DOHH2 (cell line): ENCODE measurements around the gene FAM186B.

Source experiments
- H3F3A ChIP-seq: fragments of 200-600 bp; sonication (generic), shearing (Covaris generic); 2 replicates; pipeline ENCODE4 v1.6.0; 2016; ENCODE audit warnings: antibody characterized with exemption, mild to moderate bottlenecking; ENCODE audit not compliant: control insufficient read depth, insufficient read depth
- H3K27ac ChIP-seq: fragments of 200-600 bp; sonication (generic); 2 replicates; pipeline ENCODE4 v1.5.1; 2014; ENCODE audit warnings: low read depth, mild to moderate bottlenecking, low read length, moderate library complexity
- H3K27me3 ChIP-seq: fragments of 200-600 bp; sonication (generic); 2 replicates; pipeline ENCODE4 v1.6.1; 2014; ENCODE audit warnings: mild to moderate bottlenecking, low read length, mixed read lengths; ENCODE audit not compliant: control insufficient read depth
- H3K36me3 ChIP-seq: fragments of 200-600 bp; sonication (generic); 2 replicates; pipeline ENCODE4 v1.6.1; 2014; ENCODE audit warnings: mild to moderate bottlenecking, low read length, moderate library complexity, mixed read lengths; ENCODE audit not compliant: control insufficient read depth
- H3K4me1 ChIP-seq: fragments of 200-600 bp; sonication (generic); 2 replicates; pipeline ENCODE4 v1.6.1; 2014; ENCODE audit warnings: mild to moderate bottlenecking, low read length, mixed read lengths; ENCODE audit not compliant: control insufficient read depth
- H3K4me2 ChIP-seq: fragments of 200-600 bp; sonication (generic); 2 replicates; pipeline ENCODE4 v1.6.0; 2014; ENCODE audit warnings: mild to moderate bottlenecking, low read length, moderate library complexity
- H3K4me3 ChIP-seq: fragments of 200-600 bp; sonication (generic); 2 replicates; pipeline ENCODE4 v1.5.1; 2014; ENCODE audit warnings: mild to moderate bottlenecking, low read length, mixed read lengths
- H3K79me2 ChIP-seq: fragments of 200-600 bp; sonication (generic); 2 replicates; pipeline ENCODE4 v1.6.1; 2014; ENCODE audit warnings: mild to moderate bottlenecking, low read length, mixed read lengths; ENCODE audit not compliant: control insufficient read depth
- H3K9me2 ChIP-seq: fragments of 200-600 bp; sonication (generic); replicated peaks from 2 replicates; pipeline ENCODE4 v1.6.1; 2014; ENCODE audit warnings: mild to moderate bottlenecking, low read length, mixed read lengths; ENCODE audit not compliant: control insufficient read depth
- H3K9me3 ChIP-seq: fragments of 200-600 bp; sonication (generic); 2 replicates; pipeline ENCODE4 v1.6.1; 2014; ENCODE audit warnings: antibody characterized with exemption, low read length, mixed read lengths; ENCODE audit not compliant: control insufficient read depth, insufficient read depth
- H4K20me1 ChIP-seq: fragments of 200-600 bp; sonication (generic); 2 replicates; pipeline ENCODE4 v1.6.0; 2014; ENCODE audit warnings: low read depth, mild to moderate bottlenecking, antibody characterized with exemption, low read length, moderate library complexity; ENCODE audit not compliant: control insufficient read depth, insufficient read depth
- EZH2phosphoT487 ChIP-seq: fragments of 200-600 bp; sonication (generic); IDR thresholded peaks from 2 replicates; pipeline ENCODE4 v1.6.1; 2017; ENCODE audit warnings: borderline replicate concordance, mild to moderate bottlenecking, antibody characterized with exemption, low read length, moderate library complexity, mixed read lengths
- TF ChIP-seq, protein P1 (sequence below): fragments of 200-600 bp; sonication (generic); IDR thresholded peaks from one replicate; pipeline ENCODE4 v1.5.1; 2014; ENCODE audit warnings: antibody characterized with exemption, mild to moderate bottlenecking, low read depth, low read length; ENCODE audit not compliant: poor library complexity, severe bottlenecking

FAM186B gene

DNA sequence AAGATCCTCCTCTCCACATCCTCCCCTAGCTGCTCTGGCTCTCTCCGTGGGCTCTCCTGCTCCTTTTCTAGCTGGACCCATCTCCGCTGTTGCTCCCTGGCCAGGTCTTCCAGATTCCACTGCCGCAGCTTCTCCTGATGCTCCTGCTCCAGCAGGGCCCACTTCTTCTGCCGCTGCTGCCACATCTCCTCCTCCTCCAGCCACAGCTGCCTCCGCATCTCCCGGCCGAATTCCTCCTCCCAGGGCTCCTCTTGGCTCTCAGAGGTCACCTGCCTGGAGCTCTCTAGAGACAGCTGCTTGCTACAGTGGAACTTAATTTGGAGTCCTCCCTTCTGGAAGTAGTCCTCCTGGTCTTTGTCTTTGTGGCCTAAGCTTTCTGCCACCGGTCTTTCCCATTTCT lies 5.5 kb downstream of the FAM186B start:
- Histone ChIP-seq H3K27me3 (no peaks in the 10 kb centered on the region), H3K4me3 (no peak overlapping the region), H3K79me2 (no peaks in the 10 kb centered on the region), H3K9me2 (no peaks in the 10 kb centered on the region), H4K20me1 (no peaks in the 10 kb centered on the region), H3K27ac (no peak overlapping the region), H3F3A (no peaks in the 10 kb centered on the region), H3K36me3 (no peaks in the 10 kb centered on the region), H3K4me2 (no peak overlapping the region), H3K9me3 (no peaks in the 10 kb centered on the region), H3K4me1 (peaks cover 23% of the 10 kb centered on the region)
- TF ChIP-seq, protein P1, sequence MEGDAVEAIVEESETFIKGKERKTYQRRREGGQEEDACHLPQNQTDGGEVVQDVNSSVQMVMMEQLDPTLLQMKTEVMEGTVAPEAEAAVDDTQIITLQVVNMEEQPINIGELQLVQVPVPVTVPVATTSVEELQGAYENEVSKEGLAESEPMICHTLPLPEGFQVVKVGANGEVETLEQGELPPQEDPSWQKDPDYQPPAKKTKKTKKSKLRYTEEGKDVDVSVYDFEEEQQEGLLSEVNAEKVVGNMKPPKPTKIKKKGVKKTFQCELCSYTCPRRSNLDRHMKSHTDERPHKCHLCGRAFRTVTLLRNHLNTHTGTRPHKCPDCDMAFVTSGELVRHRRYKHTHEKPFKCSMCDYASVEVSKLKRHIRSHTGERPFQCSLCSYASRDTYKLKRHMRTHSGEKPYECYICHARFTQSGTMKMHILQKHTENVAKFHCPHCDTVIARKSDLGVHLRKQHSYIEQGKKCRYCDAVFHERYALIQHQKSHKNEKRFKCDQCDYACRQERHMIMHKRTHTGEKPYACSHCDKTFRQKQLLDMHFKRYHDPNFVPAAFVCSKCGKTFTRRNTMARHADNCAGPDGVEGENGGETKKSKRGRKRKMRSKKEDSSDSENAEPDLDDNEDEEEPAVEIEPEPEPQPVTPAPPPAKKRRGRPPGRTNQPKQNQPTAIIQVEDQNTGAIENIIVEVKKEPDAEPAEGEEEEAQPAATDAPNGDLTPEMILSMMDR, result no peak
- no peak for TF ChIP-seq EZH2phosphoT487

GRCh38 chr12:49598527-49598926 lies 6.9 kb downstream of the FAM186B start:
- H3K79me2 ChIP-seq, result no peaks in the 10 kb centered on the region
- H3K9me2 ChIP-seq, result no peaks in the 10 kb centered on the region
- H3K27me3 ChIP-seq, result no peaks in the 10 kb centered on the region
- TF ChIP-seq EZH2phosphoT487, result no peak
- H3K36me3 ChIP-seq, result no peaks in the 10 kb centered on the region
- H3K4me3 ChIP-seq, result no peak overlapping the region
- H3K9me3 ChIP-seq, result no peaks in the 10 kb centered on the region
- peaks cover 20% of the 10 kb centered on the region for H3K4me1 ChIP-seq
- no peak overlapping the region for H3K4me2 ChIP-seq
- 0 out of 2 replicates have a peak, but pooled peaks cover 3% of the 10 kb centered on the region for H3F3A ChIP-seq
- H3K27ac ChIP-seq, result no peak overlapping the region
- no peaks in the 10 kb centered on the region for H4K20me1 ChIP-seq

DNA sequence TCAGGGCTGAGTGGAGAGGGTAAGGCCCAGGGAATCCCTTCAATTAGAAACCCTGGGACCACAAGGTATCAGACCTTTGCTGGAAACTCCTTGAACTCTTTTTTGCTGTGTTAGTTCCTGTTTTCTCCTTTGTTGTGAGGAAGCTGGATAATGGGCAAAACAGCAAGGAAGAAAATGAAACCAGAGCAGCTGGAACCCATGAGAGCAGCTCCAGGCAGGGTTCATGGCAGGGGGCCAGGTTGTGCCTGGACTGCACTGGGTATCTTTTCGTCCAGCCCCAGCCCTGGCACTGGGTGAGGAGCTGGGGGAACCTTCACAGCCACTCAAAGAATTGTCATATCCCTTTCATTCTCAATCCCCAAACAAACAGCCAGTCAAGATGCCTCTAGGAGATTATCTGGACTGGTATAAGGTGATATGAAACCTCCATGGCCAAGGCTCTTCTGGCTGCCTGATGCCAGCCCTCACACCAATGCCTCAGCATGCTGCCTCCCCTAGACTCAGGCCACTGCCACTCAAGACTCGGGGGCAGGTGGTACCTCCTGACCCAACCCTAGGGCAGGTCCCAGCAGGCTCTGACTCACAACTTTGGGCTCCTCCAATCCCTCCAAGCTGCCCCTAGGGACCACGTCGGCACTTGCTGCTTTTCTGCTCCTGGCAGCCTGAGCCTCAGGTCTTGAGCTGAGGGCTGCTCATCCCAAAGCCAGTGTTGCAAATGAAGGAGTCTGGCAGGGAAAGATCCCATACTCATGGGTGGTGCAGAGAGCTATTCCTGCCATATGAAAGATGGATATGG lies 16.5 kb downstream of the FAM186B start:
- no peaks in the 10 kb centered on the region; the same call in 1 of the 2 replicates for H3K79me2 ChIP-seq
- H3F3A ChIP-seq, result 0 out of 2 replicates have a peak, but pooled peaks cover 2% of the 10 kb centered on the region
- TF ChIP-seq EZH2phosphoT487, result no peak
- TF ChIP-seq, protein P1, result no peak
- no peaks in the 10 kb centered on the region for H3K4me1 ChIP-seq
- no peaks in the 10 kb centered on the region for H4K20me1 ChIP-seq
- H3K9me3 ChIP-seq, result no peaks in the 10 kb centered on the region
- no peak overlapping the region for H3K4me2 ChIP-seq
- H3K36me3 ChIP-seq, result peaks cover 12% of the 10 kb centered on the region
- no peak overlapping the region for H3K27ac ChIP-seq
- no peaks in the 10 kb centered on the region for H3K9me2 ChIP-seq
- H3K4me3 ChIP-seq, result no peak overlapping the region
- no peaks in the 10 kb centered on the region for H3K27me3 ChIP-seq

GRCh38 chr12:49588281-49588680 lies 17.2 kb downstream of the FAM186B start:
- Histone ChIP-seq H3K27ac (no peak overlapping the region), H3K4me1 (no peaks in the 10 kb centered on the region), H4K20me1 (no peaks in the 10 kb centered on the region), H3K79me2 (no peaks in the 10 kb centered on the region; the same call in 1 of the 2 replicates), H3K9me2 (no peaks in the 10 kb centered on the region), H3K27me3 (no peaks in the 10 kb centered on the region), H3K9me3 (no peaks in the 10 kb centered on the region), H3K36me3 (peaks cover 18% of the 10 kb centered on the region), H3K4me2 (no peak overlapping the region), H3K4me3 (no peak overlapping the region), H3F3A (no peaks in the 10 kb centered on the region)
- no peak for TF ChIP-seq EZH2phosphoT487
- TF ChIP-seq, protein P1, result no peak
